ENCODE data around the gene COL1A2. TPM values are rescaled to one million over a fixed set of nuclear protein-coding genes. Genes with fewer than 3 reads are reported as not detected.

Gene COL1A2
- total RNA-seq, 1 donor from 2014 or later = 84.4 TPM

GRCh38 chr7:94380264-94380663 lies 14.4 kb upstream of the COL1A2 start:
- FAIRE-seq (no peak), DNase-seq (ENCODE audit: low spot score in 2 of 2) (no peak)

- DNase-seq (ENCODE audit: low spot score in 2 of 2) = no peak
- no peak for FAIRE-seq
These were observed 12.6 kb upstream of the COL1A2 start for GRCh38 chr7:94382132-94382531.

- FAIRE-seq (no peak), DNase-seq (ENCODE audit: low spot score in 2 of 2) (no peak)
These were observed 11.9 kb upstream of the COL1A2 start for GRCh38 chr7:94382746-94383145.

- DNase-seq (ENCODE audit: low spot score in 2 of 2) (no peak), FAIRE-seq (no peak)
These were observed 10.4 kb upstream of the COL1A2 start for GRCh38 chr7:94384315-94384714.

- FAIRE-seq (no peak), DNase-seq (ENCODE audit: low spot score in 2 of 2) (no peak)
These were observed 8.3 kb upstream of the COL1A2 start for GRCh38 chr7:94386416-94386815.

GRCh38 chr7:94388540-94388939 lies 6.2 kb upstream of the COL1A2 start:
- FAIRE-seq (no peak), DNase-seq (ENCODE audit: low spot score in 2 of 2) (no peak)

DNA sequence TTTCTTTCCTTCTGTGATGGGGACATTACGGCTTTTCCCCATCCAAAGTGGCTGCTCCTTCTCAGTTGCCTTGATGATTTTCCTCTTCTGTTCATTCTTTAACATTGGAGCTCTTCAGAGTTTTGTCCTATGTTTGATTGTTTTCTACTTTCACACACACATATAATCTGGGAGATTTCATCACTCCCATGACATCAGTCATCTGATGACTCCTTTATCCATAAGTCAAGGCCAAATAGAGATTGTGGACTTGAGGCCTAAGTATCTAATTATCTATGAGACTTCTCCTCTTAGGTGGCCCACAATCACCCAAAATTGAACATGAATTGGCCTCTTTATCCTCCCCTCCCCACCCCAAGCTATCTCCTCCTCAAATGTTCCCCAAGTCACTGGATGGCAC lies 5.3 kb upstream of the COL1A2 start:
- no peak for FAIRE-seq

DNA sequence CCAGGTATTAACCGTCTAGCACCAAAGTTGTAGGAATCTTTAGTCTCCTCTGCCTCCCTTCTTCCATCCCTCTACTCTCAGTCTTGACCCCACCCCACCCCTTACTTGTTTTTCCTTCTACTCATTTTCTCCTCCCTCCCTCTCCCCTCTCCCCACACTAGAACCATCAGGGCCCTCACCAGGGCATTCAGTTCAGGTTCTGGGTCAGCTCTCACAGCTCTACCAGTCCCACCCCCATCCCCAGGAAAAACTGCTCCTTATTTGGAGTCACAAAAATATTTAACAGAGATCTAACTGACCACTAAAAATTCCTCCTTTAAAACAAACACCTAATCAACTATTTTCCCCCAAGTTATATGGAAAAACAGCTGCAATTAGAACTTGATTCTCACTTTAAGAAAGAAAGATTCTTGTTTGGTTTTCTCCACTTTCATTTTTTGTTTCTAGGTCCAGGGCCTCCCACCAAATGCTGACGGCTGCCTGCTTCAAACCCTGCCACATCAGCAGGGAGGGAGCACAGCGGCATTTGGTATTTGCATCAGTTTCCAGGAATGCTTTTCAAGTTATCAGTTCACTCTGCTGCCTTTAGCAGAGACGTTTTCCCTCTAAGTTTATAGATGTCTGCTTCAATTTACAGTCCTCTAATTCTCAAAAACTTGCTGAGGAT lies 2.8 kb upstream of the COL1A2 start:
- DNase-seq (ENCODE audit: low spot score in 2 of 2) (no peak), FAIRE-seq (no peak)

More for the DNA sequence above, 5.3 kb upstream of the COL1A2 start:
- DNase-seq (ENCODE audit: low spot score in 2 of 2) = no peak

DNA sequence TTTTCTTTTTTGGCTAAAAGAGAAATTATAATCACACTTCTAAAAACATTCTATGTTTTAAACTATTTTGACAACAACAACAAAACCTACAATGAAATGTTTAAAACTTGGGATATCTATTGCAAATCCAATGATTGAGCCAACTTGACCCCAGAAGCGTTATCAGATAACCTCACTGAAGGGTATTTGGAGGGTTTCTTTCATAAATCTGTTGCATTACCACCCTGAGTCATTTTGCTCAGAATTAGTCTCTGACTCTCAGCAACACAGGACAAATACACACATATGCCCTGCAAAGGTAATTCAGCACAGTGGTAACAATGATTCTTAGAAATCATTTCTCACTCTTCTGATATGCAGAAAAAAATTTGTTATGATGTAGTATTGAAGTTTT lies 2.3 kb upstream of the COL1A2 start:
- DNase-seq (ENCODE audit: low spot score in 2 of 2) (no peak), FAIRE-seq (no peak)

DNA sequence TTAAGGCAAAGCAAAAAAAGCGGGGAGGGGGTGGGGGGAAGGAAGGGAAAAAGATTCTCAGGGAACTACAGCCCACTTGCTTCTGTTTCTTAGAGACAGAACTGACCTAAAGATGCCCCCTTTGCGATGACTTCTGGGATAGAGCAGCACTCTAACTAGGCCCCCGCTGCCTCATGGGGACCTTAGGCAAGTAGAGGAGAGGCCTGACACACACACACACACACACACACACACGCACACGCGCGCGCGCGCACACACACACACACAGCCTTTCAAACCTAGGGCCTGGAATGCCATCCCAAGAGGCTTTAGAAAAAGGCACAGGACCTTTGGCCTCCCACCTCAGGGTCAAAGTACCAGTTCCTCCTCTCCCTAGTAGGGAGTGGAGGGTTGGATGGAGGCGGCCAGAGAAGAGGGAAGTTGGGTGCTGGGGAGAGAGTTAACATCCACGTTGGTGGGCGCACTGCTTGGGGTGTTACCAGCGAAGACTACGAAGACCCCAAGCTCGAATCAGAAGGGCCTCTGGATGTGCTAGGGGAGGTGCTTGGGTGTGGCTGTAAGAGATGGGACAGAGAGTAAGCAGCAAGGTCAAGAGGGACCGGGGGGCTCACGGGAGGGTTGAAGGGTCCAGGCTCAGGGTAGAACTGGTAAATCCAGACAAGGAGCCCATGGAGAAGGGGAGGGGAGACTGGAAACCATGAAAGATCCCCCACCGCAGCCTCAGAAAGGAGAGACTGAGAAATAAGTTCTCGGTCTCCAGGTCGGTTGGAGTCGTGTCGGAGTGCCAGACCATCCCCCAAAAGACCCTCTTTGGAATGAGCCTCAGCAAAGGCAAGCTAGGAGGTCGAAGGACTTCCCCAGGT lies 1.2 kb upstream of the COL1A2 start:
- DNase-seq (ENCODE audit: low spot score in 2 of 2) (no peak), FAIRE-seq (no peak)

GRCh38 chr7:94394109-94394436 lies 622 bp upstream of the COL1A2 start:
- no peak for FAIRE-seq
- DNase-seq (ENCODE audit: low spot score in 2 of 2) = peak in 1 of 2 donors; percentile 6

GRCh38 chr7:94395141-94396036 lies 694 bp downstream of the COL1A2 start:
- DNase-seq (ENCODE audit: low spot score in 2 of 2) (peak; percentile 40 to 55), FAIRE-seq (no peak)

GRCh38 chr7:94396037-94396431 lies 1.3 kb downstream of the COL1A2 start:
- no peak for FAIRE-seq

GRCh38 chr7:94396596-94396995 lies 1.9 kb downstream of the COL1A2 start:
- DNase-seq (ENCODE audit: low spot score in 2 of 2) (no peak), FAIRE-seq (no peak)

More at GRCh38 chr7:94396037-94396431, 1.3 kb downstream of the COL1A2 start:
- peak in 1 of 2 donors; percentile 17 for DNase-seq (ENCODE audit: low spot score in 2 of 2)

DNA sequence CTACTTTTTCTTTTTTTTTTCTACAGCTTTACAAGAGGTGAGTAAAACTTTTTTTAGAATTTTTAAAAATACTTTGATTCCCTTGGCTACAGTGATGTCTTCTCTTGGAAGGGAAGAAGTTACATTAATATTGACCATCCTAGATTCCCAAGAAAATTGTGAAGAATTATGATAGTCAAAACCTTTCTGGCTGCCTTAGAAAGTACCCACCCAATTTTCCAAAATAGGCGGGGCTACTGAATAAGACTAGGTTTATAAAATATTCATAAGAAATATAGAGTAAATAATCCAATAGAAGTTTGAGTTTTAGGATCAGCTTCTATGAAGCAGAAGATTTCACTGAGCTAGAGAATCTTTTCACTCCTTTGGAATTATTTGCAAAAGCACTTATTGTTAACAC lies 3.0 kb downstream of the COL1A2 start:
- FAIRE-seq (no peak), DNase-seq (ENCODE audit: low spot score in 2 of 2) (no peak)

DNA sequence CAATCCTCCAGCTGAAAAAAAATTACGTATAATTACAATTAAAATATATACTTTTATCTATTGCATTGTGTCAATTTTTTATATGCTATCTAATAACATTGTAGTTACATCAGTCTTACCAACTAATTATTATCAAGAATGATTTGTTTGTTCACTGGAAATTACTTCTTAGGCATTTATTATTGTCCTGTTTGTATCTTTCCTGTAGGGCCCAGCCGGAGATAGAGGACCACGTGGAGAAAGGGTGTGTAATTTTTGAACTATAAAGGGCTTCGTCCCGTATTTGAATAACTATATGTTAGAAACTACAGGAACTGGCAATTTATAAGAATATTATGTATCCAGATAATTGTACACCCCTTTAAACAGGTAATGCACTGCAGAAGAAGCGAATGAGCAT lies 4.1 kb downstream of the COL1A2 start:
- FAIRE-seq (no peak), DNase-seq (ENCODE audit: low spot score in 2 of 2) (no peak)

DNA sequence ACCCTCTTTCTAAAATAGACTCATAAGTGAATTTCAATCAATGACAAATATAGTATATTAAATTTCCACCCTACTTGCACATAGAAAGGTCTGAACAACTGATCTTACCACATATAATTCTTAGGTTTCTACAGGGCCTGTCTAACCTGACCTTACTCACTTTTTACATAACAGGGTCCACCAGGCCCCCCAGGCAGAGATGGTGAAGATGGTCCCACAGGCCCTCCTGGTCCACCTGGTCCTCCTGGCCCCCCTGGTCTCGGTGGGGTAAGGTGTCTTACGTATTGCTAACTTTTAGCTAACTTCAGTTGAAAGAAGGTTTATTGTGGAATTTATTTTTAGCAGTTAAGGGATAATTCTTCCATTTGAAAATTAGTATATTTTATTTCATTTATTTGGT lies 5.3 kb downstream of the COL1A2 start:
- no peak for FAIRE-seq
- DNase-seq (ENCODE audit: low spot score in 2 of 2) = no peak

GRCh38 chr7:94400643-94401427 lies 6.1 kb downstream of the COL1A2 start:
- no peak for FAIRE-seq
- no peak for DNase-seq (ENCODE audit: low spot score in 2 of 2)

DNA sequence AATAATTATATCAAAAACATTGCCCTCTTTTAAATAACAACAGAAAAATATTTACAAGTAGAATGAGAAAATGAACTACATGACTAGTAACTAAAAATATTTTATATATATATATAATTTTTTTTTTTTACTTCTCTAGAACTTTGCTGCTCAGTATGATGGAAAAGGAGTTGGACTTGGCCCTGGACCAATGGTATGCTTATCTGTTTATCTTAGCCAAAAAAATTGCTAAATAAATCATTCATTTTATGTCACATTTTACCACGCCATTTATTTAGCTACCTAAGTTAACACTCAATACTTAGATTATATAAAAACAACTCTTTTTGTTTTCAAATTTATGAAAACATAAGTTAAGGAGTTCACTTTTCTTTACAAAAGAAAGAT lies 6.7 kb downstream of the COL1A2 start:
- DNase-seq (ENCODE audit: low spot score in 2 of 2) (no peak), FAIRE-seq (peak; percentile 69)

- no peak for FAIRE-seq
These were observed 8.9 kb downstream of the COL1A2 start for GRCh38 chr7:94403546-94403945.

More at GRCh38 chr7:94403546-94403945, 8.9 kb downstream of the COL1A2 start:
- DNase-seq (ENCODE audit: low spot score in 2 of 2) = no peak

Data from frontal cortex (tissue), 4 donors.